HEK293 (cell line): ENCODE results near the gene C1QBP.

ENCODE experiments used
- CTCF ChIA-PET: fragments of 350-600 bp; formaldehyde crosslinking; extraction: SDS; loops from one replicate; lab custom pipeline; 2021; ENCODE audit warnings: antibody characterized with exemption; lab: Yijun Ruan, JAX
- POLR2A ChIA-PET: fragments of 300-600 bp; formaldehyde crosslinking; extraction: SDS; loops from one replicate; lab custom pipeline; 2020; ENCODE audit warnings: antibody characterized with exemption, inconsistent platforms; lab: Yijun Ruan, JAX
- H3K27ac ChIP-seq: fragments of 200-500 bp; sonication (Bioruptor generic); 2 replicates; pipeline ENCODE4 v1.5.1; 2014; ENCODE audit warnings: low read depth, low read length, control low read depth, inconsistent platforms; ENCODE audit errors: extremely low read depth
- H3K36me3 ChIP-seq, 2 experiments: fragments of 200-500 bp in 1 of 2; sonication (Bioruptor generic) in 1 of 2; 1 replicate in 1 of 2; 2 replicates in 1 of 2; pipeline ENCODE4 v1.5.1; 2014 to 2017; ENCODE audit warnings: inconsistent platforms in 2 of 2, low read length in 2 of 2; ENCODE audit not compliant: control insufficient read depth in 2 of 2, insufficient read depth in 1 of 2
- H3K4me1 ChIP-seq: fragments of 200-500 bp; sonication (Bioruptor generic); 2 replicates; pipeline ENCODE4 v1.5.1; 2014; ENCODE audit warnings: mild to moderate bottlenecking, low read length, inconsistent platforms; ENCODE audit not compliant: control insufficient read depth, insufficient read depth
- H3K4me3 ChIP-seq: 2 replicates; pipeline ENCODE4 v1.5.1; 2011; ENCODE audit warnings: low read depth, mild to moderate bottlenecking, control low read depth, low read length, moderate library complexity
- H3K9me3 ChIP-seq: fragments of 200-500 bp; sonication (Bioruptor generic); 2 replicates; pipeline ENCODE4 v1.5.1; 2014; ENCODE audit warnings: low read depth, low read length, inconsistent platforms; ENCODE audit not compliant: control insufficient read depth, insufficient read depth
- EGR2 ChIP-seq: fragments of 450-650 bp; formaldehyde crosslinking; IDR thresholded peaks from 2 replicates; pipeline ENCODE4 v1.5.1; 2016; ENCODE audit warnings: low read depth, missing biosample characterization, missing genetic modification characterization
- HOXC10 ChIP-seq: sonication (generic); formaldehyde crosslinking; IDR thresholded peaks from 2 replicates; pipeline ENCODE4 v1.8.1; 2023; ENCODE audit warnings: mild to moderate bottlenecking, missing genetic modification reagents
- INSM2 ChIP-seq: fragments of 450-650 bp; formaldehyde crosslinking; IDR thresholded peaks from 2 replicates; pipeline ENCODE4 v1.5.1; 2016; ENCODE audit warnings: missing biosample characterization, missing genetic modification characterization
- REST ChIP-seq: fragments of 450-650 bp; formaldehyde crosslinking; IDR thresholded peaks from 2 replicates; pipeline ENCODE4 v1.5.1; 2016; ENCODE audit warnings: missing biosample characterization, missing genetic modification characterization
- SP2 ChIP-seq: fragments of 450-650 bp; formaldehyde crosslinking; IDR thresholded peaks from 2 replicates; pipeline ENCODE4 v1.5.1; 2016; ENCODE audit warnings: missing biosample characterization, missing genetic modification characterization
- SP7 ChIP-seq: fragments of 450-650 bp; formaldehyde crosslinking; IDR thresholded peaks from 2 replicates; pipeline ENCODE4 v1.5.1; 2016; ENCODE audit warnings: missing biosample characterization, missing genetic modification characterization
- WT1 ChIP-seq: fragments of 450-650 bp; formaldehyde crosslinking; IDR thresholded peaks from 2 replicates; pipeline ENCODE4 v1.5.1; 2016; ENCODE audit warnings: missing biosample characterization, missing genetic modification characterization
- ZNF121 ChIP-seq: fragments of 450-650 bp; formaldehyde crosslinking; IDR thresholded peaks from 2 replicates; pipeline ENCODE4 v1.5.1; 2016; ENCODE audit warnings: missing biosample characterization, missing genetic modification characterization
- ZNF146 ChIP-seq: fragments of 450-650 bp; formaldehyde crosslinking; IDR thresholded peaks from 2 replicates; pipeline ENCODE4 v1.5.1; 2016; ENCODE audit warnings: missing biosample characterization, missing genetic modification characterization
- ZNF157 ChIP-seq: fragments of 450-650 bp; formaldehyde crosslinking; IDR thresholded peaks from 2 replicates; pipeline ENCODE4 v1.5.1; 2016; ENCODE audit warnings: missing biosample characterization, missing genetic modification characterization
- ZNF350 ChIP-seq: fragments of 450-650 bp; formaldehyde crosslinking; IDR thresholded peaks from 2 replicates; pipeline ENCODE4 v1.5.0; 2017; ENCODE audit warnings: missing biosample characterization, mild to moderate bottlenecking, missing genetic modification characterization
- ZNF37A ChIP-seq: fragments of 450-650 bp; IDR thresholded peaks from 2 replicates; pipeline ENCODE4 v1.5.1; 2018; ENCODE audit warnings: missing biosample characterization, missing genetic modification characterization
- ZNF48 ChIP-seq: fragments of 450-650 bp; formaldehyde crosslinking; IDR thresholded peaks from 2 replicates; pipeline ENCODE4 v1.5.1; 2016; ENCODE audit warnings: missing biosample characterization, missing genetic modification characterization
- ZNF518A ChIP-seq: fragments of 450-650 bp; formaldehyde crosslinking; conservative IDR thresholded peaks from 2 replicates; pipeline ENCODE4 v1.5.1; 2016; ENCODE audit warnings: low read depth, missing biosample characterization, missing genetic modification characterization
- ZNF521 ChIP-seq: fragments of 450-650 bp; formaldehyde crosslinking; IDR thresholded peaks from 2 replicates; pipeline ENCODE4 v1.5.1; 2017; ENCODE audit warnings: missing biosample characterization, mild to moderate bottlenecking, missing genetic modification characterization
- ZNF571 ChIP-seq: fragments of 450-650 bp; formaldehyde crosslinking; IDR thresholded peaks from 2 replicates; pipeline ENCODE4 v1.5.0; 2017; ENCODE audit warnings: missing biosample characterization, missing genetic modification characterization
- ZNF660 ChIP-seq: fragments of 450-650 bp; IDR thresholded peaks from 2 replicates; pipeline ENCODE4 v1.5.1; 2018; ENCODE audit warnings: missing biosample characterization, mild to moderate bottlenecking, missing genetic modification characterization
- ZNF670 ChIP-seq: fragments of 450-650 bp; formaldehyde crosslinking; IDR thresholded peaks from 2 replicates; pipeline ENCODE4 v1.5.1; 2016; ENCODE audit warnings: missing biosample characterization, missing genetic modification characterization, low read depth
- ZNF791 ChIP-seq: fragments of 450-650 bp; formaldehyde crosslinking; IDR thresholded peaks from 2 replicates; pipeline ENCODE4 v1.5.1; 2016; ENCODE audit warnings: missing biosample characterization, missing genetic modification characterization
- TF ChIP-seq, protein P1 (sequence below): fragments of 450-650 bp; formaldehyde crosslinking; IDR thresholded peaks from 2 replicates; pipeline ENCODE4 v1.5.1; 2016; ENCODE audit warnings: missing biosample characterization, missing genetic modification characterization
- TF ChIP-seq, protein P2 (sequence below): fragments of 450-650 bp; formaldehyde crosslinking; IDR thresholded peaks from 2 replicates; pipeline ENCODE4 v1.5.1; 2016; ENCODE audit warnings: missing biosample characterization, missing genetic modification characterization

Gene C1QBP

GRCh38 chr17:5485270-5486205 is 46.6 kb upstream of the C1QBP start, which contains the start of gene DERL2 (continued):
- no peak for TF ChIP-seq REST (tag by site-specific recombination)
- TF ChIP-seq SP7 (tag by site-specific recombination), result peak; percentile 23
- no peak for TF ChIP-seq ZNF670
- TF ChIP-seq ZNF146 (tag by site-specific recombination), result no peak
- no peak for TF ChIP-seq ZNF37A (tag by site-specific recombination)
- TF ChIP-seq ZNF157 (tag by site-specific recombination), result no peak
- no peak for TF ChIP-seq ZNF571 (tag by site-specific recombination)

DNA sequence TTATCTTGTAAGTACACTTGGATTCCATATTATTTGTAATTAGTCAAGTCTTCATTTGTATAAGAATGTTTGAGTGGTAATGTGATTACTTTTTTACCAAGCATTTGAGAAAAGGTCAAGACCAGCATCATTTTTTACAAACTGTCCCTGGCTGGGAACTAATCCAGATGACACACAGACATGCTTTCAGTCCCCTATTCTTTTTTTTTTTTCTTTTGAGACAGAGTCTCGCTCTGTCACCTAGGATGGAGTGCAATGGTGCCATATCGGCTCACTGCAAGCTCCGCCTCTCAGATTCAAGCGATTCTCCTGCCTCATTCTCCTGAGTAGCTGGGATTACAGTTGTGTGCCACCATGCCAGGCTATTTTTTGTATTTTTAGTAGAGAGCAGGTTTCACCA is 42.5 kb upstream of the C1QBP start:
- no peaks in the 10 kb centered on the region; the same call in 1 of the 2 replicates for H3K9me3 ChIP-seq
- H3K4me3 ChIP-seq, result no peak overlapping the region
- CTCF ChIA-PET, result interaction anchor here (0.7 kb wide), 1 partner anchor 1147 kb away, joined by 4 read pairs; no protein-coding TSS in a partner anchor
- POLR2A ChIA-PET, result interaction anchor here (0.7 to 1.6 kb wide), 2 partner anchors 11 to 218 kb away, joined by 3 to 4 read pairs; no protein-coding TSS in a partner anchor
- H3K36me3 ChIP-seq, result peaks cover 73 to 85% of the 10 kb centered on the region in 2 experiments
- no peaks in the 10 kb centered on the region for H3K4me1 ChIP-seq
- H3K27ac ChIP-seq, result no peak overlapping the region
- TF ChIP-seq HOXC10, result no peak
- no peak for TF ChIP-seq SP2 (tag by site-specific recombination)
- no peak for TF ChIP-seq ZNF518A (tag by site-specific recombination)
- TF ChIP-seq ZNF121 (tag by site-specific recombination), result no peak
- TF ChIP-seq, protein P1, sequence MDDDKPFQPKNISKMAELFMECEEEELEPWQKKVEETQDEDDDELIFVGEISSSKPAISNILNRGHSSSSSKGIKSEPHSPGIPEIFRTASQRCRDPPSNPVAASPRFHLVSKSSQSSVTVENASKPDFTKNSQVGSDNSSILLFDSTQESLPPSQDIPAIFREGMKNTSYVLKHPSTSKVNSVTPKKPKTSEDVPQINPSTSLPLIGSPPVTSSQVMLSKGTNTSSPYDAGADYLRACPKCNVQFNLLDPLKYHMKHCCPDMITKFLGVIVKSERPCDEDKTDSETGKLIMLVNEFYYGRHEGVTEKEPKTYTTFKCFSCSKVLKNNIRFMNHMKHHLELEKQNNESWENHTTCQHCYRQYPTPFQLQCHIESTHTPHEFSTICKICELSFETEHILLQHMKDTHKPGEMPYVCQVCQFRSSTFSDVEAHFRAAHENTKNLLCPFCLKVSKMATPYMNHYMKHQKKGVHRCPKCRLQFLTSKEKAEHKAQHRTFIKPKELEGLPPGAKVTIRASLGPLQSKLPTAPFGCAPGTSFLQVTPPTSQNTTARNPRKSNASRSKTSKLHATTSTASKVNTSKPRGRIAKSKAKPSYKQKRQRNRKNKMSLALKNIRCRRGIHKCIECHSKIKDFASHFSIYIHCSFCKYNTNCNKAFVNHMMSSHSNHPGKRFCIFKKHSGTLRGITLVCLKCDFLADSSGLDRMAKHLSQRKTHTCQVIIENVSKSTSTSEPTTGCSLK (tag by site-specific recombination), result no peak
- no peak for TF ChIP-seq INSM2 (tag by site-specific recombination)
- TF ChIP-seq, protein P2, sequence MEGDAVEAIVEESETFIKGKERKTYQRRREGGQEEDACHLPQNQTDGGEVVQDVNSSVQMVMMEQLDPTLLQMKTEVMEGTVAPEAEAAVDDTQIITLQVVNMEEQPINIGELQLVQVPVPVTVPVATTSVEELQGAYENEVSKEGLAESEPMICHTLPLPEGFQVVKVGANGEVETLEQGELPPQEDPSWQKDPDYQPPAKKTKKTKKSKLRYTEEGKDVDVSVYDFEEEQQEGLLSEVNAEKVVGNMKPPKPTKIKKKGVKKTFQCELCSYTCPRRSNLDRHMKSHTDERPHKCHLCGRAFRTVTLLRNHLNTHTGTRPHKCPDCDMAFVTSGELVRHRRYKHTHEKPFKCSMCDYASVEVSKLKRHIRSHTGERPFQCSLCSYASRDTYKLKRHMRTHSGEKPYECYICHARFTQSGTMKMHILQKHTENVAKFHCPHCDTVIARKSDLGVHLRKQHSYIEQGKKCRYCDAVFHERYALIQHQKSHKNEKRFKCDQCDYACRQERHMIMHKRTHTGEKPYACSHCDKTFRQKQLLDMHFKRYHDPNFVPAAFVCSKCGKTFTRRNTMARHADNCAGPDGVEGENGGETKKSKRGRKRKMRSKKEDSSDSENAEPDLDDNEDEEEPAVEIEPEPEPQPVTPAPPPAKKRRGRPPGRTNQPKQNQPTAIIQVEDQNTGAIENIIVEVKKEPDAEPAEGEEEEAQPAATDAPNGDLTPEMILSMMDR (tag by site-specific recombination), result no peak
- no peak for TF ChIP-seq ZNF48 (tag by site-specific recombination)
- no peak for TF ChIP-seq ZNF660
- no peak for TF ChIP-seq EGR2 (tag by site-specific recombination)
- no peak for TF ChIP-seq ZNF350
- no peak for TF ChIP-seq WT1
- TF ChIP-seq ZNF521, result no peak
- no peak for TF ChIP-seq ZNF791 (tag by site-specific recombination)
- TF ChIP-seq ZNF157 (tag by site-specific recombination), result no peak
- no peak for TF ChIP-seq ZNF146 (tag by site-specific recombination)
